K562 (cell line): Measurements from ENCODE around the gene FASTK. TPM values are rescaled to one million over a fixed set of nuclear protein-coding genes. Genes with fewer than 3 reads are reported as not detected.
A peak's percentile ranks its signal among the peaks of the same experiment; 100 is the strongest.

Experiments used
- CHD7 ChIP-seq: fragments of 200-600 bp; sonication (generic); IDR thresholded peaks from one replicate; pipeline ENCODE4 v1.6.1; 2012; ENCODE audit warnings: mild to moderate bottlenecking, low read depth, low read length, inconsistent platforms
- CREB1 ChIP-seq, 2 experiments: sonication (generic) in 1 of 2; formaldehyde crosslinking in 1 of 2; IDR thresholded peaks; 2 replicates each; pipeline versions ENCODE4 v1.6.1 to v1.8.0; 2012 to 2022; ENCODE audit warnings: inconsistent platforms in 1 of 2, mild to moderate bottlenecking in 1 of 2, missing genetic modification reagents in 1 of 2, moderate library complexity in 1 of 2
- ETS1 ChIP-seq: conservative IDR thresholded peaks from 2 replicates; pipeline ENCODE4 v1.6.1; 2011; ENCODE audit warnings: low read depth, mild to moderate bottlenecking, low read length; ENCODE audit not compliant: control insufficient read depth
- FOS ChIP-seq: IDR thresholded peaks from 3 replicates; pipeline ENCODE4 v1.6.1; 2011; ENCODE audit not compliant: insufficient read length; ENCODE audit errors: extremely low read depth
- HNRNPH1 ChIP-seq: fragments of 200-400 bp; formaldehyde crosslinking; optimal IDR thresholded peaks from 2 replicates; pipeline ENCODE3; 2017; ENCODE audit warnings: low read depth, mild to moderate bottlenecking, low read length, moderate library complexity
- HNRNPK ChIP-seq: fragments of 200-400 bp; formaldehyde crosslinking; IDR thresholded peaks from one replicate; pipeline ENCODE4 v1.6.1; 2018; ENCODE audit warnings: mild to moderate bottlenecking, low read depth, low read length; ENCODE audit not compliant: poor library complexity, severe bottlenecking
- MYC ChIP-seq, 2 experiments: fragments of 250-450 bp in 1 of 2; sonication (Bioruptor Pico) in 1 of 2; IDR thresholded peaks; 2 replicates each; pipeline versions ENCODE4 v1.5.1 to v1.6.1; 2012 to 2021; ENCODE audit warnings: low read depth in 2 of 2, borderline replicate concordance in 1 of 2, improper control_type of control experiment in 1 of 2, low read length in 1 of 2, mild to moderate bottlenecking in 1 of 2, moderate library complexity in 1 of 2
- NFYB ChIP-seq: IDR thresholded peaks from 2 replicates; pipeline ENCODE4 v1.6.1; 2011; ENCODE audit warnings: mild to moderate bottlenecking, moderate library complexity; ENCODE audit not compliant: insufficient read length; ENCODE audit errors: extremely low read depth
- TFAP4 ChIP-seq: sonication (generic); formaldehyde crosslinking; IDR thresholded peaks from 2 replicates; pipeline ENCODE4 v1.8.0; 2022; ENCODE audit warnings: missing genetic modification reagents, mild to moderate bottlenecking, moderate library complexity, borderline replicate concordance
- ZC3H8 ChIP-seq: fragments of 450-650 bp; IDR thresholded peaks from 2 replicates; pipeline ENCODE4 v1.6.1; 2017
- ZNF174 ChIP-seq: fragments of 250-450 bp; sonication (Bioruptor Pico); IDR thresholded peaks from 2 replicates; pipeline ENCODE4 v1.4.0; 2020; ENCODE audit warnings: mild to moderate bottlenecking
- polyA plus RNA-seq, 8 experiments: library from polyadenylated mRNA; depleted of rRNA in 4 of 8; stranded (reverse) in 5 of 8; unstranded in 3 of 8; fragments of >200 nt; fragmentation: Nextera tagmentation in 2 of 8; fragmentation: Illumina TruSeq in 1 of 8; extraction: Ambion mirVana in 2 of 8; extraction: Trizol in 1 of 8; gene quantifications; 2 replicates each; pipeline versions ENCODE4 v1.2.1 to v1.2.3, GENCODE V29; 2011 to 2014; ENCODE audit warnings: inconsistent platforms in 1 of 8, missing spikeins in 1 of 8
- total RNA-seq, 7 experiments: library from RNA; depleted of rRNA in 6 of 7; stranded (reverse); fragments of >200 nt in 6 of 7; fragmentation: Illumina TruSeq in 2 of 7; extraction: Trizol in 2 of 7; gene quantifications; 2 replicates each; pipeline versions ENCODE4 v1.2.1 to v1.2.3, GENCODE V29; 2011 to 2021; ENCODE audit warnings: low replicate concordance in 1 of 7

FASTK gene
- total and polyA plus RNA-seq, 9 of the 15 experiments (the other 6 are each of a cell fraction or from before 2014, with no cell fraction given) = 0.51 to 150 (median 48.2) TPM

GRCh38 chr7:151060416-151061212 lies 20.0 kb downstream of the FASTK start (continued):
- peak; percentile 33 for TF ChIP-seq CHD7
- 0 out of 2 replicates have a peak, but pooled peaks have one; percentile 12 for TF ChIP-seq CREB1 (IDR thresholded peaks at IDR 0.05)
- no peak for TF ChIP-seq CREB1 (CRISPR knock-in tag; IDR thresholded peaks at IDR 0.05)
- no peak for TF ChIP-seq FOS
- TF ChIP-seq HNRNPK = no peak
- TF ChIP-seq NFYB = no peak
- TF ChIP-seq MYC (IDR thresholded peaks at IDR 0.05; ENCODE audit: low read depth, low read length) = no peak
- TF ChIP-seq MYC (CRISPR knock-in tag; IDR thresholded peaks at IDR 0.05; ENCODE audit: borderline replicate concordance, low read depth) = no peak
- no peak; the same call in 1 of the 2 replicates for TF ChIP-seq TFAP4 (CRISPR knock-in tag)
- no peak for TF ChIP-seq ZC3H8
- no peak for TF ChIP-seq HNRNPH1
- 0 out of 2 replicates have a peak, but pooled peaks have one; percentile 8 for TF ChIP-seq ETS1
- no peak for TF ChIP-seq ZNF174 (CRISPR knock-in tag)
